ENCODE data around the gene EDDM3A. TPM values are rescaled to one million over a fixed set of nuclear protein-coding genes. Genes with fewer than 3 reads are reported as not detected.

Gene EDDM3A
- polyA plus RNA-seq, 4 donors, result not detected

DNA sequence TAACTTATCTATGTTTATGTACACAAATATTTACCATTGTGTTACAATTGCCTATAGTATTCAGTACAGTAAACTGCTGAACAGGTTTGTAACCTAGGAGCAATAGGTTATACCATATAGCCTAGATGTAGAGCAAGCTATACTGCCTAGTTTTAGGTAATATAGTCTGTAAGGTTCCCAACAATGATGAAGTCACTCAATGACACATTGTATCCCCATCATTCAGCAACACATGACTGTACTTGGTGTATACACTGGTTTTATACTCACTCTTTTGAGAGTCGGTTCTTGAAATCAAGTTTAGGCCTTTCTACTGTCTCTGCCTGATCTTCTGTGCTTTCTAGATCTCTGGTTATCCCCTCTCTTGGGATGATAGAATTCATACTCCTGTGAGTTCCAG, 51.5 kb downstream of the EDDM3A start:
- H3K36me3 ChIP-seq (ENCODE audit: control insufficient read depth in 3 of 3, insufficient read depth in 2 of 3, low read depth in 1 of 3, low read length in 3 of 3), result no peaks in the 10 kb centered on the region
- FAIRE-seq (no peak), DNase-seq (no peak)
- no peaks in the 10 kb centered on the region for H3K9me3 ChIP-seq (ENCODE audit: control insufficient read depth in 2 of 2, insufficient read depth in 1 of 2, low read depth in 1 of 2, low read length in 1 of 2)
- H3K27me3 ChIP-seq (ENCODE audit: control insufficient read depth in 3 of 3, insufficient read depth in 3 of 3, low read length in 3 of 3), result no peaks in the 10 kb centered on the region
- peaks cover 0 to 8% (median 0%) of the 10 kb centered on the region in 3 donors for H3K4me1 ChIP-seq (ENCODE audit: control insufficient read depth in 3 of 3, insufficient read depth in 2 of 3, low read depth in 1 of 3, low read length in 2 of 3)
- 73 to 96% (median 90%) methylated on average over 1 of the region's 1 CpG for WGBS, 3 donors
- H3K27ac ChIP-seq (ENCODE audit: low read depth in 1 of 3, low read length in 2 of 3), result no peak overlapping the region
- H3K4me3 ChIP-seq (ENCODE audit: low read depth in 1 of 3, low read length in 3 of 3), result no peak overlapping the region

Other genes with a start within 250 kb of the EDDM3A start
- gene RNASE10, start 240.3 kb upstream of the EDDM3A start, polyA plus RNA-seq, result under 1 TPM in 1 of 4 donors, not detected in 3; 0.78 TPM
- gene RNASE9, start 184.8 kb upstream of the EDDM3A start, polyA plus RNA-seq, result not detected
- not detected for gene RNASE11, start 157.9 kb upstream of the EDDM3A start, polyA plus RNA-seq
- gene RNASE12, start 154.5 kb upstream of the EDDM3A start, polyA plus RNA-seq, result not detected
- gene OR6S1, start 104.2 kb upstream of the EDDM3A start, polyA plus RNA-seq, result not detected
- 10 to 100 TPM in 3 of 4 donors, 1 to 10 TPM in 1; 8.1 to 45.7 (median 31.1) TPM for gene RNASE4, start 61.3 kb upstream of the EDDM3A start, polyA plus RNA-seq
- gene ANG, start 57.1 kb upstream of the EDDM3A start, polyA plus RNA-seq, result 10 to 100 TPM; 13.4 to 63.1 (median 20.8) TPM
- gene EDDM3B, start 22.5 kb downstream of the EDDM3A start, polyA plus RNA-seq, result not detected
- 10 to 100 TPM in 2 of 4 donors, 1 to 10 TPM in 2; 3.1 to 20.0 (median 10.3) TPM for gene RNASE6, start 35.4 kb downstream of the EDDM3A start, polyA plus RNA-seq
- gene RNASE1, start 57.0 kb downstream of the EDDM3A start, polyA plus RNA-seq, result 100 to 1,000 TPM in 1 of 4 donors, 10 to 100 TPM in 3; 51.3 to 229 (median 84.7) TPM
- under 1 TPM in 2 of 4 donors, not detected in 2; 0.09 to 0.12 TPM for gene RNASE3, start 145.5 kb downstream of the EDDM3A start, polyA plus RNA-seq
- gene RNASE2, start 209.6 kb downstream of the EDDM3A start, polyA plus RNA-seq, result 1 to 10 TPM in 1 of 4 donors, under 1 TPM in 1, not detected in 2; 0.92 to 3.4 TPM
- 100 to 1,000 TPM in 1 of 4 donors, 10 to 100 TPM in 3; 68.5 to 119 (median 77.5) TPM for gene METTL17, start 244.1 kb downstream of the EDDM3A start, polyA plus RNA-seq

Measured in small intestine (tissue), 7 donors.